HL-60 (cell line): ENCODE results near the gene LAMA1.

Experiments used
- DNase-seq, 2 experiments: peaks; one replicate each; pipeline ENCODE4 v3.0.0-alpha.2; 2010 to 2020; ENCODE audit warnings: low read depth in 1 of 2, low spot score in 1 of 2
- H3K27ac ChIP-seq: fragments of 250-450 bp; sonication (Bioruptor Pico); replicated peaks from 2 replicates; pipeline ENCODE4 v1.5.1; 2020; ENCODE audit warnings: mild to moderate bottlenecking, moderate library complexity
- H3K27me3 ChIP-seq: fragments of 250-450 bp; sonication (Bioruptor Pico); 2 replicates; pipeline ENCODE4 v1.5.1; 2021; ENCODE audit warnings: mild to moderate bottlenecking, moderate library complexity; ENCODE audit not compliant: insufficient read depth, poor library complexity, severe bottlenecking
- H3K4me3 ChIP-seq: replicated peaks from 2 replicates; pipeline ENCODE4 v1.5.1; 2011; ENCODE audit warnings: mild to moderate bottlenecking, control low read depth, low read length; ENCODE audit not compliant: insufficient read depth
- GABPA ChIP-seq: IDR thresholded peaks from 2 replicates; pipeline ENCODE4 v1.6.1; 2012; ENCODE audit warnings: low read depth
- POLR2AphosphoS5 ChIP-seq: IDR thresholded peaks from 2 replicates; pipeline ENCODE4 v1.6.1; 2012; ENCODE audit warnings: low read depth
- SPI1 ChIP-seq: IDR thresholded peaks from 2 replicates; pipeline ENCODE4 v1.6.1; 2012; ENCODE audit warnings: low read depth, mild to moderate bottlenecking, borderline replicate concordance
- TF ChIP-seq, protein P1 (sequence below): IDR thresholded peaks from 2 replicates; pipeline ENCODE4 v1.6.1; 2012; ENCODE audit warnings: low read depth; ENCODE audit not compliant: insufficient replicate concordance
- TF ChIP-seq, protein P2 (sequence below): IDR thresholded peaks from one replicate; pipeline ENCODE4 v1.5.1; 2011; ENCODE audit warnings: low read length, control low read depth, inconsistent platforms; ENCODE audit not compliant: insufficient read depth

Gene LAMA1

DNA sequence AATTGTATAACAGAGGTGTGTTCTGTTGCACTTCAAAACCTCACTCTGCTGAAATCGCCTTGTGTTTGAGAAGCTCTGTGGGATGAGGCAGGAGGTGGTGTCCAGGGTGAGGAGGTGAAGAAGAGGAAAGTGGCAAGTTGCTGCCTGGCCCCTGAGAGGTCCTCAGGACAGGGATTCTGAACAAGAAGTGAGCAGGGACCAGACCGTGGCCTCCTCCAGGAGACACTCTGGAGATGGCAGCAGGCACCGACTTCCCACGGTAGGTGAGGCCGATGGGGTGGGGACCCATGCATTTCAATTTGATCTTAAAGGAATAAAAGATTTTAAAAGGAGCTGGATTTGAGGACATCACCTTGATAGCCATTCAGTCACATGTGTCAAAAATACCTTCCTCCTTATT is 37.5 kb upstream of the LAMA1 start:
- H3K27ac ChIP-seq = no peak overlapping the region
- no peak overlapping the region for H3K4me3 ChIP-seq
- TF ChIP-seq POLR2AphosphoS5 (no peak), GABPA (no peak), SPI1 (no peak)
- TF ChIP-seq, protein P1, sequence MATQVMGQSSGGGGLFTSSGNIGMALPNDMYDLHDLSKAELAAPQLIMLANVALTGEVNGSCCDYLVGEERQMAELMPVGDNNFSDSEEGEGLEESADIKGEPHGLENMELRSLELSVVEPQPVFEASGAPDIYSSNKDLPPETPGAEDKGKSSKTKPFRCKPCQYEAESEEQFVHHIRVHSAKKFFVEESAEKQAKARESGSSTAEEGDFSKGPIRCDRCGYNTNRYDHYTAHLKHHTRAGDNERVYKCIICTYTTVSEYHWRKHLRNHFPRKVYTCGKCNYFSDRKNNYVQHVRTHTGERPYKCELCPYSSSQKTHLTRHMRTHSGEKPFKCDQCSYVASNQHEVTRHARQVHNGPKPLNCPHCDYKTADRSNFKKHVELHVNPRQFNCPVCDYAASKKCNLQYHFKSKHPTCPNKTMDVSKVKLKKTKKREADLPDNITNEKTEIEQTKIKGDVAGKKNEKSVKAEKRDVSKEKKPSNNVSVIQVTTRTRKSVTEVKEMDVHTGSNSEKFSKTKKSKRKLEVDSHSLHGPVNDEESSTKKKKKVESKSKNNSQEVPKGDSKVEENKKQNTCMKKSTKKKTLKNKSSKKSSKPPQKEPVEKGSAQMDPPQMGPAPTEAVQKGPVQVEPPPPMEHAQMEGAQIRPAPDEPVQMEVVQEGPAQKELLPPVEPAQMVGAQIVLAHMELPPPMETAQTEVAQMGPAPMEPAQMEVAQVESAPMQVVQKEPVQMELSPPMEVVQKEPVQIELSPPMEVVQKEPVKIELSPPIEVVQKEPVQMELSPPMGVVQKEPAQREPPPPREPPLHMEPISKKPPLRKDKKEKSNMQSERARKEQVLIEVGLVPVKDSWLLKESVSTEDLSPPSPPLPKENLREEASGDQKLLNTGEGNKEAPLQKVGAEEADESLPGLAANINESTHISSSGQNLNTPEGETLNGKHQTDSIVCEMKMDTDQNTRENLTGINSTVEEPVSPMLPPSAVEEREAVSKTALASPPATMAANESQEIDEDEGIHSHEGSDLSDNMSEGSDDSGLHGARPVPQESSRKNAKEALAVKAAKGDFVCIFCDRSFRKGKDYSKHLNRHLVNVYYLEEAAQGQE = no peak
- TF ChIP-seq, protein P2, sequence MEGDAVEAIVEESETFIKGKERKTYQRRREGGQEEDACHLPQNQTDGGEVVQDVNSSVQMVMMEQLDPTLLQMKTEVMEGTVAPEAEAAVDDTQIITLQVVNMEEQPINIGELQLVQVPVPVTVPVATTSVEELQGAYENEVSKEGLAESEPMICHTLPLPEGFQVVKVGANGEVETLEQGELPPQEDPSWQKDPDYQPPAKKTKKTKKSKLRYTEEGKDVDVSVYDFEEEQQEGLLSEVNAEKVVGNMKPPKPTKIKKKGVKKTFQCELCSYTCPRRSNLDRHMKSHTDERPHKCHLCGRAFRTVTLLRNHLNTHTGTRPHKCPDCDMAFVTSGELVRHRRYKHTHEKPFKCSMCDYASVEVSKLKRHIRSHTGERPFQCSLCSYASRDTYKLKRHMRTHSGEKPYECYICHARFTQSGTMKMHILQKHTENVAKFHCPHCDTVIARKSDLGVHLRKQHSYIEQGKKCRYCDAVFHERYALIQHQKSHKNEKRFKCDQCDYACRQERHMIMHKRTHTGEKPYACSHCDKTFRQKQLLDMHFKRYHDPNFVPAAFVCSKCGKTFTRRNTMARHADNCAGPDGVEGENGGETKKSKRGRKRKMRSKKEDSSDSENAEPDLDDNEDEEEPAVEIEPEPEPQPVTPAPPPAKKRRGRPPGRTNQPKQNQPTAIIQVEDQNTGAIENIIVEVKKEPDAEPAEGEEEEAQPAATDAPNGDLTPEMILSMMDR = no peak
- H3K27me3 ChIP-seq = no peaks in the 10 kb centered on the region
- DNase-seq = no peak

DNA sequence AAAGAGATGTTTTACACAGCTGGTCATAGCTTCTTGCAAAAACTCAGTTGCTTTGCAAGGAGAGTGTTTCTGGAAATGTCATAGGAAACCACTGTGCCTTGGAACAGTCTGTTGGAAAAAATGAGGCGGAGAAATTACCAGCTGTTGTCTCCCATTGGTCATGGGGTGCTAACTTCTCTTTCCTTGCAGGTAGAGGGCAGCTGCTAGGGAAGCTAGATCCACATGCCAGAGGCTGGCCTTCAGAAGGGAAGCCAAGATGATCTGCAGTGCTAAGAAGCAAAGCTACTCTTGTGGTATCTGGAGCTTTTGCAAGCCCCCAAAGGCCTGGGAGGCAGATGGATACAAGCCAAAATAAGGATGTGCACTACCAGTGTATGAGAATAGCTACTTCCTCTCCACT is 34.8 kb upstream of the LAMA1 start:
- no peak for TF ChIP-seq GABPA
- no peak for TF ChIP-seq SPI1
- TF ChIP-seq, protein P2 = no peak
- TF ChIP-seq, protein P1 = no peak
- no peak for TF ChIP-seq POLR2AphosphoS5
- Histone ChIP-seq H3K27me3 (no peaks in the 10 kb centered on the region), H3K27ac (no peak overlapping the region), H3K4me3 (no peak overlapping the region)
- no peak for DNase-seq

DNA sequence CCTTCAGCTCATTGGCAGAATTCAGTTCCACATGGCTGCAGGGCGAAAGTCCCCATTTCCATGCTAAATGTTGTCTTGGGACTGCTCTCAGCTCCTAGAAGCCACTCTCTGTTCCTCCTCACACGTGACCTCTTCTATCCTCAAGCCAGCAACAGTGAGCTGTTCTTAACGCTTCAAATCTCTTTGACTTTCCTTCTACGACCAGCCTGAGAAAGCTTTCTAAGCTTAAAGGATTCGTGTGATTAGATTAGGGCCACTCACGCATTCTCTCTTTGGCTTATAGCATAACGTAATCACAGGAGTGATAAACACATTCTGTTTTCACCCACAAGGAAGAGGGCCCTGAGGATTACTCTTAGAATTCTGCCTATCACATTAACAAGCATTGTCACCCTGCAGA is 29.8 kb upstream of the LAMA1 start:
- DNase-seq = no peak
- H3K4me3 ChIP-seq = no peak overlapping the region

More for the DNA sequence above, 29.8 kb upstream of the LAMA1 start:
- TF ChIP-seq, protein P1 = no peak
- TF ChIP-seq, protein P2 = no peak
- TF ChIP-seq POLR2AphosphoS5 = no peak
- no peak for TF ChIP-seq GABPA
- TF ChIP-seq SPI1 = no peak
- no peak overlapping the region for H3K27ac ChIP-seq
- no peaks in the 10 kb centered on the region for H3K27me3 ChIP-seq
